ENCODE results near the gene TNPO2. TPM values are rescaled to one million over a fixed set of nuclear protein-coding genes. Genes with fewer than 3 reads are reported as not detected.

TNPO2 gene
- total RNA-seq, 4 donors from 2014 or later = 25.5 to 57.8 (median 43.5) TPM

- H3K27me3 ChIP-seq = no peaks in the 10 kb centered on the region
- TF ChIP-seq POLR2A (IDR thresholded peaks at IDR 0.05) = no peak
- no peak for TF ChIP-seq CTCF (IDR thresholded peaks at IDR 0.05)
- H3K36me3 ChIP-seq = peaks cover 0 to 92% (median 17%) of the 10 kb centered on the region in 3 donors
- intact Hi-C loops (cut with DNase I) = loop anchor here (5.0 kb wide), 1 partner anchor 35 kb away; the partner anchor contains the start of genes PRDX2 and THSD8
- no peak for DNase-seq
- no peaks in the 10 kb centered on the region for H3K9me3 ChIP-seq
- H3K4me1 ChIP-seq = peaks cover 0 to 7% (median 6%) of the 10 kb centered on the region in 3 donors
- 82 to 94% methylated on average over 9 to 10 of the region's 11 CpGs for WGBS, 2 donors
- no peak overlapping the region for H3K27ac ChIP-seq
- no peak overlapping the region for H3K4me3 ChIP-seq
Measured at GRCh38 chr19:12767150-12767549, 43.4 kb upstream of the TNPO2 start.

- Histone ChIP-seq H3K9me3 (no peaks in the 10 kb centered on the region), H3K27ac (peak overlapping the region in 3 of 4 donors; percentile 59 to 80 (median 72)), H3K4me3 (peak overlapping the region; percentile 18 to 69 (median 43)), H3K27me3 (no peaks in the 10 kb centered on the region), H3K4me1 (peaks cover 0 to 7% (median 6%) of the 10 kb centered on the region in 3 donors), H3K36me3 (peaks cover 0 to 97% (median 17%) of the 10 kb centered on the region in 3 donors)
- DNase-seq = no peak
- whole genome bisulfite sequencing, 2 donors = 3 to 27% methylated on average over 11 to 13 of the region's 30 CpGs
- TF ChIP-seq CTCF (IDR thresholded peaks at IDR 0.05) (peak; percentile 75 to 98 (median 92)), POLR2A (IDR thresholded peaks at IDR 0.05) (no peak)
- intact Hi-C loops (cut with DNase I) = loop anchor here (5.0 kb wide), 1 partner anchor 36 kb away; the partner anchor contains the start of genes PRDX2 and THSD8
Measured at GRCh38 chr19:12766051-12766521, 42.4 kb upstream of the TNPO2 start.

- 94 to 95% methylated on average over 12 to 13 of the region's 16 CpGs for WGBS, 2 donors
- no peak overlapping the region for H3K4me3 ChIP-seq
- no peaks in the 10 kb centered on the region for H3K9me3 ChIP-seq
- H3K36me3 ChIP-seq = peaks cover 0 to 83% (median 14%) of the 10 kb centered on the region in 3 donors
- intact Hi-C loops (cut with DNase I) = loop anchor here (5.0 kb wide), 1 partner anchor 38 kb away; the partner anchor contains the start of genes PRDX2 and THSD8
- TF ChIP-seq POLR2A (IDR thresholded peaks at IDR 0.05) (no peak), CTCF (IDR thresholded peaks at IDR 0.05) (no peak)
- H3K27ac ChIP-seq = no peak overlapping the region
- no peaks in the 10 kb centered on the region for H3K27me3 ChIP-seq
- DNase-seq = no peak
- H3K4me1 ChIP-seq = peaks cover 0 to 7% (median 6%) of the 10 kb centered on the region in 3 donors
Measured at GRCh38 chr19:12764698-12765097, 41.0 kb upstream of the TNPO2 start.

- Histone ChIP-seq H3K4me3 (no peak overlapping the region), H3K36me3 (peaks cover 0 to 67% (median 14%) of the 10 kb centered on the region in 3 donors), H3K9me3 (no peaks in the 10 kb centered on the region), H3K27me3 (no peaks in the 10 kb centered on the region), H3K4me1 (peaks cover under 1 to 7% (median 7%) of the 10 kb centered on the region in 3 donors), H3K27ac (no peak overlapping the region)
- TF ChIP-seq POLR2A (IDR thresholded peaks at IDR 0.05) (no peak), CTCF (IDR thresholded peaks at IDR 0.05) (no peak)
- WGBS, 2 donors = 80% methylated on average over 2 of the region's 11 CpGs; no CpG with 5 or more reads in 1 of the 2 donors
- intact Hi-C loops (cut with DNase I) = no loop called here
- no peak for DNase-seq
Measured at GRCh38 chr19:12763100-12763499, 39.4 kb upstream of the TNPO2 start.

- no peaks in the 10 kb centered on the region for H3K27me3 ChIP-seq
- intact Hi-C loops (cut with DNase I) = no loop called here
- no peak overlapping the region for H3K27ac ChIP-seq
- WGBS, 2 donors = 93 to 94% methylated on average over 6 of the region's 6 CpGs
- peaks cover 0 to 35% (median 13%) of the 10 kb centered on the region in 3 donors for H3K36me3 ChIP-seq
- no peaks in the 10 kb centered on the region for H3K9me3 ChIP-seq
- no peak overlapping the region for H3K4me3 ChIP-seq
- no peak for TF ChIP-seq POLR2A (IDR thresholded peaks at IDR 0.05)
- DNase-seq = no peak
- H3K4me1 ChIP-seq = peaks cover 11 to 14% (median 11%) of the 10 kb centered on the region in 3 donors
Measured at GRCh38 chr19:12759686-12760085, 36.0 kb upstream of the TNPO2 start.

Data from esophagus squamous epithelium (tissue), 5 donors.